Activated CD4-positive, CD25-positive, alpha-beta regulatory T cell (primary cell): ENCODE measurements around the gene GJD4.
A peak's percentile ranks its signal among the peaks of the same experiment; 100 is the strongest.

Source experiments
- DNase-seq, 4 experiments: peaks; one replicate each; lab custom pipeline; 2025; lab: John Stamatoyannopoulos, UW

The GJD4 gene, protein sequence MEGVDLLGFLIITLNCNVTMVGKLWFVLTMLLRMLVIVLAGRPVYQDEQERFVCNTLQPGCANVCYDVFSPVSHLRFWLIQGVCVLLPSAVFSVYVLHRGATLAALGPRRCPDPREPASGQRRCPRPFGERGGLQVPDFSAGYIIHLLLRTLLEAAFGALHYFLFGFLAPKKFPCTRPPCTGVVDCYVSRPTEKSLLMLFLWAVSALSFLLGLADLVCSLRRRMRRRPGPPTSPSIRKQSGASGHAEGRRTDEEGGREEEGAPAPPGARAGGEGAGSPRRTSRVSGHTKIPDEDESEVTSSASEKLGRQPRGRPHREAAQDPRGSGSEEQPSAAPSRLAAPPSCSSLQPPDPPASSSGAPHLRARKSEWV

GRCh38 chr10:35605191-35605590 is at the start of gene GJD4:
Gene GJD4, plus strand, starts transcription at chr10:35605341. Its CDS starts 227 bp downstream, at chr10:35605568.
- DNase-seq = no peak

DNA sequence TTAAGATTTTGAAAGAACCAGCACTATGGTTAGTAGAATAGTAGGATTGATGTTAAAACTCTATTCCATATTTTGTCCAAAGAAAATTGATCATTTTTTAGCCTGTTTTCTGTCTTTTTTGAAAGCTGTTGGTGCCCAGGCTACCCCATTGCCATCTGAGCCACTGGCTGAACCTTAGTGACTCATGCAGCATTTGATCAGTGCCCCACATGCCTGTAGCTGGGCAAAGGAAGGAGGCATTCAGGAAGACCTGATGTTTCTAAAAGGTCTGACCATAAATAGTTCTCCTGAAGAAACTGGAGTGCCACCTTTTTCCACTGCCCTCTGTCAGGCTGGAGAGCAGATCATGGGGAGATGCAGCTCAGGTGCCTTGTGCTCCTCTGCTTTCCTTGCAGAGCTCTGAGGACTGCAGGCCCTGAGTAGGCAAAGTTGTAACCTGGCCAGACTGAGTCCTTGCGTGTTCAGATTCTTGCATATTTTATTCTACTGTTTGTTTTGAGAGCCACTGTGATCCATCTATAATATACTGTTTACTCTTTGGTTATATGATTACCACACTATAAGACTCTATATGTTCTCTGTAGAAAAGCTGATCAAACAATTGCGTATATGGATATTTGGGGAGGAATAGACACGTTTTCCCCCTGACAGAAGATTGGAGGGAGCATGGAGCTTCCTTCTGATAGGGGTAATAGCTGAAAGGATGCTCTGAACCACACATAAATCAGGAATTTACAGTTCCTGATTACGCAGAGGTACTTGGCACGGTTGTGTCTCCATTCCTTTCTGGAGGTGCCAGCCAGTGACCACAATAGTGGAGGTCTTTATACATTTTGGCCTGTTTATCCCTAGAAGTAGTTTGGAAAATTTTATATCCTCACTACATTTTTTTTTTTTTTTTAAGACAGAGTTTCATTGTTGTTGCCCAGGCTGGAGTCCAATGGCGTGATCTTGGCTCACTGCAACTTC is 48.9 kb upstream of the GJD4 start:
- DNase-seq = no peak

DNA sequence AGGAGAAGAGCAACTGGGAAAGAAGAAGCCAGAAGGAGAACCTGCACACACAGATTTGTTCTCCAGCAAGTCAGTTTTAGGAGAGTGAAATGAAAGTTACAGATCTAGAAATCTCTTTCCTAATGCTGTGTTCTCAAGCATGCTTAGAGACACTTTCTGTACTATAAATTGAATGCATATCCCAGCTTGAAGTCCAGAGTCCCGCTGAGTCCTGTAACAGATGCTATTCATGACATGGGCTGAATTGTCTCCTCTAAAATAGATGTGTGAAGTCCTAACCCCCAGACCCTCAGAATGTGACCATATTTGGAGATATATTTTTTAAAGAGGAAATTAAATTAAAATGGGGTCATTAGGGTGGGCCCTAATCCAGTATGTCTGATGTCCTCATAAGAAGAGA is 46.9 kb upstream of the GJD4 start:
- no peak for DNase-seq

DNA sequence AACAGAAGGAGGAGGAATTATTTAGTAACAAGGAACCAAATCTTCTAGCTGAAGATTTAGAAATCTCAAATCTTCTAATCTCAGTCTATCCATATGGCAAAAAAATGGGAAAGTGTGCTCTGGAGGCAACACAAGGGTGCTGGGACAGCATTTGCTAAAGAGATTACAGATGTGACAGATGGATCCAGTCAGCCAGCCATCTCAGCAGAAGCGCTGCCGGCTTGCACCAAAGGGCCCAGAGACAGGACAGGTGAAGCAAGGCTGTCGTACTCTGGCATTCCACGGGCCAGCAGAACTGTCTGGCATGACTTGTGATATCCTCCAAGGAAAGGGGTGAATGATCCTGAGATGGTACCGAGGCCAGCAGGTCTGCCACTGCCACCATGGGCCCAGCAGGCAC is 45.7 kb upstream of the GJD4 start:
- no peak for DNase-seq

DNA sequence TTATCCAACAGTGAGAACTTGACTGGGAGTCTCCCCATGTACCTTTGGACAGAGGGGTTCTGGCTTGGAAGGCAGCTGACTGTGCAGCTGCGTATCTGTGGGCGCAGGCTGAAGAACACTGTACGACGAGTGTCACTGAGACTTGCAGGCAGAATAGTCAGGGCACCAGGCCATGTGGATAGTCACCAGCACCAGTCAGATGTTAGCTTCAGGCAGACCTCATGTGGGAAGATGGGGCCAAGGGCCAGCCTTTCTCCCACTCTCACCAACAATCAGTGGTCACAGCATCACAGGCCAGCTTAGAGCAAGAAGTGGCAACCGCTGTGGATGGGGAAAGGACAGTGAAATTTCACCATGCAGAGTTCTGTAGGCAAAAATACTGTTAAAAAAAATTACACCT is 43.4 kb upstream of the GJD4 start:
- no peak for DNase-seq

DNA sequence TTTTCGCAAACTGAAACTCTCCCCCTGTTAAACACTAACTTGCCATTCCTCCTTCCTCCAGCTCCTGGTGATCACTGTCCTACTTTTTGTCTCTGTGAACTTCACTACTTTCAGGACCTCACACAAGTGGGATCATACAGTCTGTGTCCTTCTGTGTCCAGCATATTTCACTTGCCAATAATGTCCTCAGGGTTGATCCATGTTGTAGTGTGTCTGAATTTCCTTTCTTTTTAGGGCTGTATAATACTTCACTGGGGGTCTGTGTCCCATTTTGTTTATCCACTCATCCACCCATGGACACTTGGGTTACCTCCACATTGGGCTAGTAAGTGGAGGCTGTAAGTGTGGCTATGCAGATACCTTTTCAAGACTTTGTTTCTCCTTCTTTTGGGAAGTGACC is 42.7 kb upstream of the GJD4 start:
- DNase-seq = no peak

- DNase-seq = peak in 2 of 4 experiments; percentile 7 to 14
Observed at GRCh38 chr10:35563261-35563891, 41.8 kb upstream of the GJD4 start.

- DNase-seq = no peak
Observed at GRCh38 chr10:35564341-35564968, 40.7 kb upstream of the GJD4 start.

GRCh38 chr10:35565602-35566081 is 39.5 kb upstream of the GJD4 start:
- DNase-seq = no peak

DNA sequence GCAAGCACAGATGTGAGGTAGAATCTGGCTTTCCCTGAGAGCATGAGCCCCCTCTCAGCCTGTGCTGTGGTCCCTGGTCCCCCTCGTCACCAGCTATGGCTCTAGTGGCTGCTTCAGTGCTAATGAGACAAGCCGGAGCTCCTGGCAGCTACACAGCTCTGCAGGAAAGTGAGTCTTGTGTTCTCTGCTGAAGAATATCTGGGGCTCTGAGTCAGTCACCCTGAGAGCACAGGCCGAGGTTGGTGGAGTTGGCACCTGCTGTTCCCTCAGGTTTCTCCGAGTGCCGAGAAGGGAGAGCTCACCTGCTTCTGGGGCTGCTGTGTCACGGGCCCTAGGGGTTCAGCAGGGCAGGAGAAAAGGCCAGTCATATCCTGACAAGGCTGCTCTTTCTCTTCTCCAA is 37.2 kb upstream of the GJD4 start:
- no peak for DNase-seq

DNA sequence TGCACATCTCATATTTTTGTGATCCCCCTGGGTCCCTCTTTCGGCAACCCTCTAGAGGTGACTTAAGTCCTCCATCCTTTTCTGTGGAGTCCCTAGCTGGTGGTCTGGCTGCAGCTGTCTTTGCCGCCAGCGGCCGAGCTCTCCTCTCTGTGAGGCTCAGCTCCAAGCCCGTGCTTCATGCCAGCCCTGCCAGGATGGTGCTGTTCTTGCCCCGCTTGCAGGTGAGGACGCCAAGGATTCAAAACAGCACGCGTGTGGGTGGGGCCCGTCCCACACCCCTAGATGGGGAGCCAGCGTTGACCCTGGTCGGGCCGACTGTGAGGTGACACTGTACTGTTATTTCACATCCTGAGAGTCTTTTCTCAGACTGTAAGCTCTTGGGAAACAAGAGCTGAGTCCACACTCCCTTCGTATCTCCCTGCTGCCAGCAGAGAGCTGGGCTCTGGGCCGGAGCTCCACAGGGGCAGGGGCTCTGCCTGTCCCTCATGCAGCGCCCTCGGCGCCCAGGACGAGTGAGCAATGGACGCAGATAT is 36.6 kb upstream of the GJD4 start:
- DNase-seq = no peak

DNA sequence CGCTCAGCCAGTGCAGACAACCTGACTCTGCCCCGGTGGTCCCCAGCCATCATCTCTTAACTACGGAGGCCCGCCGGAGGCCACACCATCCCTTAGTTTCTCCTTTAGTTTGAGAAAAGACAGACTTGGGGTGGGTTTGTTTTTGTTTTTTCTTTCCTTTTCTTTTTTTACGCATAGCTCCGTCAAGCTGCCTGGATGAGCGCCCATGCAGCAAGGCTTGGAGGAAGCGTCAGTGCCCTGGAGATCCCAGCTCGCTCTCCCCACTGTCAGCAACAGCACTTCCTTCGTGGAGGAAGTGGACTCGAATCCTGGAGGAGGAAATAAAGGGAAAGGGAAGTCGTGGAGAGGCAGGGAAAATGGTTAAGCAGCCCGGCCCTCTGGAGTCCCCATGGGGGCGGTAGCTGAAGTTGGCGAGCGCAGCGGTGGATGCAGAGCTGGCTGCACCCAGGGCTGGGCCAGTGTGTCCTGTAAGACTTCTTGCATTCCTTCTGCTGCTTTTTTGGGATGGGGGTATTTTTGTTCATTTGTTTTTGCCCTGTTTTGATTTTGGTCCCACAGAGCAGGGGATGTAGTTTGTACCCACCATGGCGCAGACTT is 35.9 kb upstream of the GJD4 start:
- no peak for DNase-seq

GRCh38 chr10:35569836-35570235 is 35.3 kb upstream of the GJD4 start:
- DNase-seq = no peak

DNA sequence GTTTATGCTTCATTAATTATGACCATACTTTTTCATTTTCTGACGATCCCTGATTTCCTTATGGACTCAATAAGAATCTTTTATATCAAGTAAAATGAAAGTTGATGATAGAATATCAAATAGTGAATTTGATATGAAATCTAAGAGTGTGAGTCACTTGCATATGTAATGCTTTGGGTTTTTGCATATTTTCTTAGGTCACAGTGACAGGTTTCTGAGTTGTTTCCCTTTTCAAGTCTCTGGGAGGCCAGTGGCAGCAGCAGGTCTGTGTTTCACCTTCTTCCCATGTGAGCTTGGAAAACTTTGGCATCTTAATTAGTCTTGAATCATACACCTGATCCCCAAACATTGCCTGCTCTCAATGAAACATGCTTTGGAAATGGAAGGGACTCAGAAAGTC is 34.7 kb upstream of the GJD4 start:
- no peak for DNase-seq

GRCh38 chr10:35572583-35572982 is 32.6 kb upstream of the GJD4 start:
- no peak for DNase-seq

DNA sequence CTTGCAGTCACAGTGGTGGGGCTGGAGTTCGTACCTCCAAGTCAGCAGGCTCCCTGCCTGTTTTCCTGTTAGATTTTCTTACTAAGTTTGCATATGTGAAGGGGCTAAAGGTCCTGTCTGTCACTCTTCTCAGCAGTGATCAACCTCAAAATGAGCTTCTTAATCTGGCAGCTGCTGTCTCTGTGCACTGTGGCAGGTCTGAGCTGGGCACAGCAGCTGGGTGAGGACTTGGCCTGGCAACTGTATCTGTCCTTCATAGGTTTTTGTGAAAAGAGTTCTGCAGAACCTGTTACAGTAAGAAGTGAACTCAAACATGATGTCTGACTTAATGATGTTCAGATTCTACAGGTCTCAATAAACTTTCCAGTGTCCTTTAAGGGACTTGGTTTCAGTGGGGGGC is 31.3 kb upstream of the GJD4 start:
- no peak for DNase-seq

DNA sequence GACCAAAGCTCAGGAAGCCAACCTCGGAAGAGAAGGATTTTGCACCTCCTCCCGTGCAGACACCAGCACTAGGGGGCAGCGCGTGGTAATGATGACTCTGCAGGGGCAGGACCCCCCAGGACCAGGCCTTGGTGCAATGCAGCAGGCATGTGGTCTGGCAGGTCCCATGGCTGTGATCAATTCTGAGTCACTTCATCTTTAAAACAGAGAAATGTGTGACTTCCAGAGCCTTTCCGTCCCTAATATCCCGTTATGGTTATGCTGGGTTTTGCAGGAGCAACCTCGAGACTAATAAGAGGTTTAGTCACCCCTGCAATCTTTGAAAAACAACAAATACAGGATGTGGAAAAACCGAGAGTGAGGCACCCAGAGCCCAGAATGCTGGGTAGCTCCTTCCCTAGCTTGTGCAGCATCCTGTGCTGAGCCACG is 30.2 kb upstream of the GJD4 start:
- DNase-seq = no peak

DNA sequence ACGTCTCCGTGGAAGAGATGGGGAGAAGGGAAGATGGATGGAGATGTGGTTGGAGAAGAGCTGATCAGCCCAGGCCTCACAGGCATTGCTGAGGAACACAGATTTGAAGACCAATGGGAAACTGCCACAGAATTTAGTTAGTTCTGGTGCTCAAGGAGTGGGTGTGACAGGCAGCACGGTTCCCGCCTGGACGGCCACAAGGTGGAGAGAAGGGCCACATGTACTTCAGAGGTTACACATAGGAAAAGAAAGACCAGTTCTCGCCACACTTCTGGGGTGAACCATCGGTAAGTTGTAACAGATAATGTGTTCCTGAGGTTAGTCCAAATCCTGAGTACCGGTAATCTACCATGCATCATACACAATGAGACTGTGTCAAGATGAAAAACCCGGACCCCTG is 29.5 kb upstream of the GJD4 start:
- DNase-seq = no peak

DNA sequence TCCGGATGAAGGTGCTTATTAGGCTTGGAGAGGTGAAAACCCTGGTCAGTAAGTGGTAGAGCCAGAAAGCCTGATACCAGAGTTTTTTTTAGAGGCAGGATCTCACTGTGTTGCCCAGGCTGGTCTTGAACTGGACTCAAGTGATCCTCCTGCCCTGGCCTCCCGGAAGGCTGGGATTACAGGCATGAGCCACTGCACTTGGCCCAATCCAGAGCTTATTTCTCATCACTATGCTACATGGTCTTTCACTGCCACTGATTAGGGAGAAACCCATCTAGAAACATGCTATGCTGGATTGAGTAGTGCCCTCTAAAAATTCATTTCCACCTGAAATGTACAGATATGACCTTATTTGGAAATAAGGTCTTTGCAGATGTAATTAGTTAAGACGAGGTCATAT is 28.4 kb upstream of the GJD4 start:
- no peak for DNase-seq

DNA sequence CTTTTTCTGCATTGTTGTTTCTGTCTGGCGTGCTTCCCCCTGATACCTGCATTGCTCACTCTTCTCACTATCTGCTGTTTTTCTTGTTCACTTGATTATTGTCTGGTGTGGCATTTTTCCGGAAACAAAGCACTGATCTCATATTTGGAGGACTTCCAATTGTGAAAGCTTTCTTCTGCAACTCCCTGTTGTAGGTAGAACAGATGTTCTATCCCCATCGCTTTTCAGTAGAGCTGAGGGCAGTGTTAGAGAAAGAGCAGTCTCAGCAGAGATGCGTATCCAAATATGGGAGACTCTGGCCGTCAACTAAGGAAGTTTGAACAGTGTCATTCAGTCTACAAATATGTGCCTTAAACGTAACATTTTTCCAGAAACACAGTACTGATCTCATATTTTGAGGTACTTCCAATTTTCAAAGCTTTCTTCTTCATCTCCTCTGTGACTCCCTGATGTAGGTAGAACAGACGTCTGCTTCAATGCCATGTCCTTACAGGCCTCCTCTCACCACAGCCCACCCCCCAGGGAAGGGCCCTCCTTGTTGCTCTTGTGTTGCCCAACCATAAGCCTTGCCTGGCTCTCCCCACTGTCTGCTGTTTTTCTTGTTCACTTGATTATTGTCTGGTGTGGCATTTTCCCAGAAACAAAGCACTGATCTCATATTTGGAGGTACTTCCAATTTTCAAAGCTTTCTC is 27.1 kb upstream of the GJD4 start:
- no peak for DNase-seq

DNA sequence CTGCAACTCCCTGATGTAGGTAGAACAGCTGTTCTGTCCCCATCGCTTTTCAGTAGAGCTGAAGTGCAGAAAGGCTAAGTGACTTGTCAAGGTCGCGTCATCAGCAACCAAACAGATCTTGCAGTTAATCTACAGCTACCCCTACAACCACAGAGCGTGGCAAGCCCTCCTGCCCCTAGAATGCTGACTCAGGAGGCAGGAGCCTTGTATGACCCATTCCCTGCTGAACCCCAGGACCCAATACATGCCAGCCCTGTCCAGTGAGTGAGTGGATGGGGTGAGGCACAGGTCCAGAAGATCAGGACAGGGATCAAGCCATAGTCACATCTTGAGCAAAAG is 26.6 kb upstream of the GJD4 start:
- no peak for DNase-seq
